Right forelimb (tissue), 1 donor: ENCODE data around the gene MAGI2.
"Not testable (repeated sequence)": the region's sequence is repeated elsewhere in the genome, so short reads cannot be mapped to it uniquely, and the experiment has no call there.

Source experiments
- DNase-seq: peaks from one replicate; pipeline ENCODE4 v3.0.0-alpha.2; 2018

Gene MAGI2

DNA sequence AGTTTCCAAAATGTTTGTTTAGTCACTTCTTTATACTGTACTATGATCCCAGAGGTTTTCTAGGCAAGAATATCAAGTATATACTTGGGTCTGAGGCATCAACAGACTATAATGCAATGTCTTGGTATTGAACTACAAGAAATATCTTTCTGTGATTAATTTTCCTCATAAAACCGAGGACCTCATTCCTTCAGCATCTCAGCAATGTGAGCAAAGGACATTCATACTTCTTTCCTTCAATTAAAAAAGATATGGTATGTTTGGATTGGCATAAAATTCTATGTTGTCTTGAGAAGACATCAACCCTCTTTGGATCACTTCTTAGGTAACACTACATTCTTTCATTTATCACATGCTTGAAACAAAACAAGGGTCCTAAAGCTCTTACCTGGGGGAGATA is 1130.3 kb downstream of the MAGI2 start:
- DNase-seq = no peak

DNA sequence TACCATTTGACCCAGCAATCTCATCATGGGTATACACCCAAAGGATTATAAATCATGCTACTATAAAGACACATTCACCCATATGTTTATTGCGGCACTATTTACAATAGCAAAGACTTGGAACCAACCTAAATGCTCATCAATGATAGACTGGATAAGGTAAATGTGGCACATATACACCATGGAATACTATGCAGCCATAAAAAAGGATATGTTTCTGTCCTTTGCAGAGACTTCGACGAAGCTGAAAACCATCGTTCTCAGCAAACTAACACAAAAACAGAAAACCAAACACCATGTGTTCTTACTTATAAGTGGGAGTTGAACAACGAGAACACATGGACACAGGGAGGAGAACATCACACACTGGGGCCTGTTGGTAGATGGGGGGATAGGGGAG is 1131.2 kb downstream of the MAGI2 start:
- not testable (repeated sequence) for DNase-seq

DNA sequence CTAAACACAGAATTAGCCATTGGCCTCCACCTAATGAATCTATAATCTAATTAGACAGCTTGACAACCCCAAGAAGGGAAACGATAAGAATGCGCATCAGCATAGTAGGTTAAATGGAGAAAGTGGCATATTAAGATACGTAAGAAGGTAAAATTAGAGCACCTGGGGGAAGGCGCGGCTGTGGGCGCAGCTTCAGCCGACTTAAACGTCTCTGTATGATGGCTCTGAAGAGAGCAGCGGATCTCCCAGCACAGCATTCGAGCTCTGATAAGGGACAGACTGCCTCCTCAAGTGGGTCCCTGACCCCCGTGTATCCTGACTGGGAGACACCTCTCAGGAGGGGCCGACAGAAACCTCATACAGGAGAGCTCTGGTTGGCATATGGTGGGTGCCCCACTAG is 1136.1 kb downstream of the MAGI2 start:
- no peak for DNase-seq

DNA sequence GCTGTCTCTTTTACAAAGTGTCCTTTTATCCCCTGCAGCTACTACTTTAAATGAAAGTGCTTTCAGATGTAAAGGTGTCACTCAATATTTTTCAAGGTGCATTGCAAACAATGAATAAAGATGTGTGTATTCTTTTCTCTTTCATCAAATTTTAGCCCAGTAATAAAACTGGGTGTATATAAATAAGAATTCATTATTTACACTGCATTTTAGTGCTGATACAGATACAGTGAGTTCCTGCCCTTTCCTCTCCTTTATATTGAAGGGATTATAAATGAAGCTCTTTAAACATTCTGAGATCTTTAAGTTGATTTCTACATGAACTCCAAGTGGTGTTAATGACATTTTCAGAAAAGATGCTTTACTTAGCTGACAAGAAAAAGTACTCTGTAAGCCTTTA is 1137.4 kb downstream of the MAGI2 start:
- DNase-seq = no peak

DNA sequence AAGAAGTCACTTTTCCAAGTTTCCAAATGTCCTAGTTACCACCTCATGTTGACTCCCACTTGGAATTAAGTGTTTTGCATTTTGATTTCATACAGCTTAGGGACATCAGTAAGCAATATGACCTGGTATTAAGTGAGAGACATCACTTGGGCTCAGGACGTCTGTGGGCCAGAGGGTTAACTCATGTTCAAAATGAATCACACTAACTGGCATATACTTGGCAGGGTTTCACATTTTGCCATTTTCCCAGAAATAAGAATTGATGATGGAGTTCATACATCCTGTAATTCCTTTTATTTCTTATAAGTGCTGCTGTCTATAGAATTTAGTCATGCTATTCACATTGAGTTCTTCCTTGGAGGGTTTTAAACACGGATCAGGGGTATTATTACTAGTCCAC is 1138.3 kb downstream of the MAGI2 start:
- no peak for DNase-seq

DNA sequence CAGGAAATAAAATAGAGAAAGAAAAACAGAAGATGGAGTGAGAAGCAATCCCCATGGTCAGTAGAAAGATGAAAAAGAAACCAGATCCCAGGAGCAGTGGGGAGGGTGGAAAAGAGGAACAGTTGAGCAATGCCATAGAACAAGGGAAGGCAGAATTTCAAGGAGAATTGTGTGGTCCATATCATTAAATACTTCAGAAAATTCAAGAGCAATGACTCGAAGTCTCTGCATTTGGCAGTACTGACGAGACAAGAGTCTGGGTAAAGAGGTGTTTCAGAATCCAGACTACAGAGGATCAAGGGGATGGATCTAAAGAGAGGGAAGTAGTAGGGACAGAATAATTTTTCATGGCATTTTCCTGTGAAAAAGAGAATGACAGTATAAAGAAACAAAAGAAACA is 1142.3 kb downstream of the MAGI2 start:
- no peak for DNase-seq

DNA sequence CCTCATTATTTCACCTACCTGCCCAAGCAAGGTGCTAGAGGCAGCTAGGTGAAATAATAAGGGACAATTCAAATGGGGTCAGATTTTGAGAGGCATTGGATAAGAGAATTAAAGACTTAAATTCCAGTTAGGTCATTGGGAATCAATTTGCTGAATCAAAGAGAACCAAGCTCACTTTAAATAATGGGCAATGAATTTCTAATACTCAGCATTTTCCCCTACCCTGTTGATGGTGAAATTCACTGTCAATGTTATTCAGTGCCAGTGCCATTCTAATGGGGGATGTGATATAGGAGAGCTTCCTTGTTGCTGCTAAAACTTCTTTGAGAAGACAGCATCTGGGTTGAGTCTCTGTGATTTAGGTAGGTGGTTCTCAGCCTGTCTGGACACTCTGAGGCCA is 1145.6 kb downstream of the MAGI2 start:
- DNase-seq = no peak

DNA sequence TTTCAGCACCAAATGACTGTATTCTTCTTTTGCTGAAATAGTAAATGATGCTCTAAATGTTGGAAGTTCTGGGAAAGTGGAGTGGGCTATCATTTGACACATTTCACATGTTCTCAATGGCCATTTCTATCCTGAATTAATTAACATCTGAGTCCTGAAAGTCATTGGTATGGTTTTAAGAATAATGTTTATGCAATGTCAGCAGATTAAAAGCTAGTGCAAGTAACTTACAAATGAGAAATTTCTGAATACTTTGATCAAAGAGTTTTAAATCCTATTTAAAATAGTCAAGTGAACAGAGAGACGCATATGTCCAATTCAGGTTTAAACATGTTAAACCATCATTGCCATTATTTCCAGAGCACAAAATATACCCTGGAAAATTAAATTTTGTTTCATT is 1146.8 kb downstream of the MAGI2 start:
- no peak for DNase-seq

DNA sequence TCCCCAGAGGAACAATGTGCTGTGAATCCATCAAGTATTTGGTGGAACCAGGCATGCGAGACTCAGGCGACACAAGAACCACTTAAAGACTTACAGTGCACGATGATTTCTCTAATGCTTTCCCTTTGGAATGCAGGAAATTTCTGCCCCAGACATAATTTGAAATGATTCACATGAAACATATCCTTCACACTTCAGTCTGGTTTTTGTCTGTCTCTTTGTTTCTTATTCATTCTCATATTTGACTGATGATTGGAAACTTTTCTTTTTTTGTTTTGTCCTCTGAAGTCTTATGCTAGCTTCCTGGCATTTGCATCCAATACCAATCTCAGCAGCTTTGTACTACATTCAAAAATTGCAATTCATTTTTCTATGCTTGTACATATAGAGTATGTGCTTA is 1152.1 kb downstream of the MAGI2 start:
- no peak for DNase-seq

DNA sequence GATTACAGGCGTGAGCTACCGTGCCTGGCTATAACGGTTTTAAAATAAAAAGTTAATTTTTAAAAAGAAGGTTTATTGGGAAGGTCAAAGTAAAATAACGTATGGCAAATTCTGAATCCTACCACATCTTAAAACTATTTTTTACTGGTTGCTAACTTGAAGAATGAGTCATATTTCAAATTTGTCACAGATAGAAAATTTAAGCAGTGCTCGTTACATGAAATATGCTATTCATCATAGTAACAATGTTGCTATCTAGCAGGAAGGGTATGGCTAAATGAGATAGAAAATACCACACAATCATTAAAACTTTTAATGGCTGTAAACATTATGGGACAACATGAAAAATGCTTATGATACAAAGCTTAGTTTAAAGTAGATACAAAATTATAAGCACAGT is 1154.4 kb downstream of the MAGI2 start:
- DNase-seq = no peak

DNA sequence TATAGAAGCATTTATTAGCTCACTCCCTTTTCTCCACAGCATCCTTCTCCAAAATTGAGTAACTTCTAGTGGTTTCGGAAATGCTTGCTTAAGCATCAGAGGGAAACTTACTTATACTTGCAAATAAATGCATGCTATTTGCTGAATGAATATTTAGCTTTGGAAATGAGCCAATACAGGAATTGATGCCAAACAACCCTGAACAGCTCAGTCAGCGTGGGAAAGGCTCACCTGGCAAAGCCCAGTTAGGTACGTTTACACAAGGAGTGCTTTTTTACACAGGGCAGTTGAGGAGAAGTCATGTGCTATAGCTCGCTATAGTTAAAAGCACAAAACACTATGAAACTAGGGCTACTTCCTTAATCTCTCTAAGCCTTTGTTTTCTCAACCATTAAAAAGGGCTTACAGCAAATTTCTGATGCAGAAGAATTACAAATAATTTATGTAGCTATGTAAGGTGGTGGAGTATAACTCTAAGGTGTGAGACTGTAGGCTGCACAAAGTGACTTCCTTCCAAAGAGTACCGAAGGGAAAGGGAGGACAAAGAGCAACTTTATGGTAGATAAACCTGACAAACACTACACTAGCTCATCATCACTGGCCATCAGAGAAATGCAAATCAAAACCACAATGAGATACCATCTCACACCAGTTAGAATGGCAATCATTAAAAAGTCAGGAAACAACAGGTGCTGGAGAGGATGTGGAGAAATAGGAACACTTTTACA is 1156.7 kb downstream of the MAGI2 start:
- no peak for DNase-seq

DNA sequence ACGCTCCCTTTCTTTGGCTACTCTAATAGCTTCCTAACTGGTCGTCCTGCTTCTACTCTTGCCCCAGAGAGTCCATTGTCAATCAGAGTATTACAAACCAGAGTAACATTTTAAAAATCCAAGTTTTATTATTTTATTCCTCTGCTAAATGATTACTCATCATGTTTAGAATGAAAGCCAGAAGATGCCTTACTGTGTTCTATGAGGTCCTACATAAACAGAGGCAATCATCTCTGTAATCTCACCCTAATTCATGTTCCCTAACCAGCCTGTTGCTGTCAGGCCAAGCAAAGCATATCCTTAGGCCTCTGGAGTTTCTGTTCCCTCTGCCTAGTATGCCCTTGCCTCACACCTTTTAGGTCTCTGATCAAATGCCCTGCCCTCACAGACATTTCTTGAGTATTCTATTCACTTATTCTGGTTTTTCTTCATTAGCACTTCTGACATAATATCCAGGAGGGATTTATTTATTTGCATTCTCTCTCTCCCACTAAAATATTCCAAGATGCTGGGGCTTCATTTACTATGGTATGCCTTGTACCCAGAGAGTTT is 1157.3 kb downstream of the MAGI2 start:
- no peak for DNase-seq

DNA sequence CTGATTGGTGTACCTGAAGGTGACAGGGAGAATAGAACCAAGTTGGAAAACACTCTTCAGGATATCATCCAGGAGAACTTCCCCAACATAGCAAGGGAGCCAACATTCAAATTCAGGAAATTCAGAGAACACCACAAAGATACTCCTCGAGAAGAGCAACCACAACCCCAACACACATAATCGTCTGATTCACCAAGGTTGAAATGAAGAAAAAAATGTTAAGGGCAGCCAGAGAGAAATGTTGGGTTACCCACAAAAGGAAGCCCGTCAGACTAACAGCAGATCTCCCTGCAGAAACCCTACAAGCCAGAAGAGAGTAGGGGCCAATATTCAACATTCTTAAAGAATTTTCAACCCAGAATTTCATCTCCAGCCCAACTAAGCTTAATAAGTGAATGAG is 1164.0 kb downstream of the MAGI2 start:
- DNase-seq = not testable (repeated sequence)

DNA sequence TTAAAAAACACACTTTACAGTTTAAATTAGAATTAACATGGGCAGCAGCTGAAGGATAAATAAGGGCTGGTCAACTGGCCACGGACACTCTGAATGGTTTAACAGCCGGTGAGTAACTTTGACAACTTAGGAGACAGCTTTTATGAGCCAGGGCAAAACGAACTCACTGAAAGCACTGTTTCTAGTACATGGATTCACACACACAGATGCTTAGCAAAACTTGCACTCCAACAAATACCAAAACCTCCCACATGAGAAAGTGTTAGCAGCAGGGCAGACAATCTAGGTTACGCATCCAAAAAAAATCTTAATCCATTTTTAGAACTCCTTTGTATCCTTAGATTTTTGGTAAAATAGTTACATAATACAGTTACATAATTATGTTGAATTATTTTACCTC is 1168.5 kb downstream of the MAGI2 start:
- no peak for DNase-seq

DNA sequence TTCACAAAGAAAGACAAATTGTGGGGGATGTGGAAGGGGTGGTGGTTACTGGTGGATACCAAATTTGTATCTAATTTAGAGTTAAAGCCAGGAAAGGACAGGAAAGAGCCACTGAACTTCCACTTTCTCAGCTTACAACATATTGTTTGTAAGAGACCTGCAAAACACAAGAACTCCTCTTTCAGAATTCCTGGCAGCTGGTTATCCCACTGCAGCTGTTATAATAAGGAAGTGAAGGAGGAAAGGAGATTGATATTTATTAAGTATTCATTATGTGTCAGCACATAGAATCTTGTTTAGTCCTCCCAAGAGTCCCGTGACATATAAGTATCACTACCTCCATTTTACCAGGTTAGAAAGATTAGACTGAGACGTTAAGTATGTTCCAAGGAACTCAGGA is 1173.2 kb downstream of the MAGI2 start:
- no peak for DNase-seq

DNA sequence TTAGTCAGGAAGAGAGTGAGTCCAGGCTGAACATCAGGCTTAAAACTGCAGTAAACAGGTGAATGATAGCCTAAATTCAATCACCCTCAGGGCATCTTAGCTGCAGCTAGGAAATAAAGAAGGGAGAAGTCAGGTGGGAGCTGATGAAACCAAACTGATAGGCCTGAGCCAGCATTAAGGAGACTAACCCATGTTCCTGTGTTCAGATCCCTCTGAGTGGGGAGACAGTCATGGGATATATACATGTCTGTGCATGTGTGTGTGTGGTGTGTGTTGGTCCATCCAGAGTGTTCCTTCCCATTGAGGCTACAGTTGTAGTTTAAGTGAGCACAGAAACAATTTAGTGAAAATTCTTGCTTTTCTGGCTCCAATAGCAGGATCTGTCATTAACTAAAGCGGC is 1174.0 kb downstream of the MAGI2 start:
- no peak for DNase-seq

DNA sequence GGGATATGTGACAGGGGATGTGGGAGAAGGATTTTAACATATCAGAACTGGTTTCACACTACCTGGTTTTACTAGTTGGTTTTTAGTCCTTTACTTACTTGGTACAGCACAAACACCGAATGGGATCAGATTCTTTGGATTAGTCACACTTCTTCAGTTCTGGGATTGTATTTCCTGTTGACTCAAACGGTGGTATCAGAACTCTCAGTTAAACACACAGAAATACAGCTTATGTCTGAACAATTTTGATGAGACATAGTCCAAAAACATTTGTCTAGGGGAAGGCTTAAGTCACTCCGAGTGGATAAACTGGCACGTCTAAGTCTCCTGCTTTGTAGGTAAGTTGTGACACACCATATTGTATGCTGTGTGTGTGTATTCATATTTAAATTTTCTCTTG is 1174.4 kb downstream of the MAGI2 start:
- DNase-seq = no peak

DNA sequence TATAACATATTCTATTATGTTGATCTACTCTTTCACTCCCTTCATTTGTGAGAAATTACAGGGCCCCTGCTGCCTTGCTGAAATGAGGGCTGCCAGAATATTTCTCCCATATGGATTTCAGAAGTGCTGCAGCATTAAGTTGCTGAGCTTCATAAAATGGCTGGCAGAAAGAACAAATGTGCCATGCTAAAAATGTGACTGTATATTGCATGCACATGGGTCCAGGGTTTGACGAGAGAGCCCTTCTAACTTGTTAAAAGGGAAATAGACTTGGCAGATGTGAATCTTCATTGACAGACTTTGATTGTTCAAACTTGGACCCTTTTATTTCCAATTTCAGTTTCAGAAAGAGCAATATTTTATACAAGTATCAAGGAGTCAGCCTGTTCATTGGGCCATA is 1186.3 kb downstream of the MAGI2 start:
- DNase-seq = no peak

DNA sequence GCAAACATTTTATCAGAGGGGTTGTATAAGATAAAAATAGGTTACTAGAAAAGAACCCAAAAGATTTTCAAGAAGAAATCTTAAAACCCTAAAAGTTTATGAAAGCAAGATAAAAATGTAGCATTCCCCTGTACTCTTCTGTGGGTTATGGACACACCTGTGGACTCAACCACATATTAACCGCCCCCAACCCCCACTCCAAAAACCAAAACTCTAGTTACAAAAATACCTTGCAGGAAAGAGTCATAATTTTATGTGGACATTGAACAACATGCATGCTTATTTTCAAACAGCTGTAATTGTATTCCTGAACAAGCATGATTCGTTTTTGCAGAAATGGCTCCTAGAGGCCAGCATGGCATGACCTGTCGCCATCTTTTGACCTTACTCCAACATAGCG is 1188.0 kb downstream of the MAGI2 start:
- no peak for DNase-seq

DNA sequence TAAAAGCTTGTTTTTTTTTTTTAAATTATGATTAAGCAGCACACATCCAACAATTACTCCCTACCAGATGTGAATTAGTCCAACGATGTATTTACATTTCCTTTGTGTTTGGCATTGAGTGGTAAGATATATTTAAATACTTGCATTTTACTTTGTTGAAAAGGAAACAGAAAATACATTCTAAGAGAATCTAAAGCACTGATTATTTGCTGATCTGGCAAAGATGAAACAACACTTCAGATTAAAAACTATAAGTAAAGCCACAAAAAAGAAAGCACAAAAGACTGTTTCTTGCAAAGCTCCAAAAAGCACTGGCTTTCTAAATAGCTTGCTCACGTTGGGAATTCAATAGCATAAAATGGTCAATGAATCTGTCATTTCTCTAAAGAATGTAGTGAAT is 1188.4 kb downstream of the MAGI2 start:
- DNase-seq = no peak

DNA sequence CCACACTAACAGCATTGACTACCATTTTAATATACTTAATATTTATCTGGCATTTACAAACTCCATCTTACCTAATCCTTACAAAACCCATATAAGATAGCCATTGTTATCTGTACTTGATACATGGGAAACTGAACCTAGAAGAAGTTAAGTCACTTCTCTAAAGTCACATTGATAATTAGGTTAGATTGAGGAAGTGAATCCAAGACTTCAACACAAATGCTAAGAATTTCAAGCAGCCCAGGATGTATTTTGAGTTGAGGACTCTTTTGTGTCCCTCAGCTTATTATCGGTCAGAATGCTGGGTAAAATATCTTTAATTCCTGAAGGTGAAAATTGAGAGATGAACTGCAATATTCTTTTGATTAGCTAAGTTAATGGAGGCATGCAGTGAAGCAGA is 1189.4 kb downstream of the MAGI2 start:
- DNase-seq = no peak

DNA sequence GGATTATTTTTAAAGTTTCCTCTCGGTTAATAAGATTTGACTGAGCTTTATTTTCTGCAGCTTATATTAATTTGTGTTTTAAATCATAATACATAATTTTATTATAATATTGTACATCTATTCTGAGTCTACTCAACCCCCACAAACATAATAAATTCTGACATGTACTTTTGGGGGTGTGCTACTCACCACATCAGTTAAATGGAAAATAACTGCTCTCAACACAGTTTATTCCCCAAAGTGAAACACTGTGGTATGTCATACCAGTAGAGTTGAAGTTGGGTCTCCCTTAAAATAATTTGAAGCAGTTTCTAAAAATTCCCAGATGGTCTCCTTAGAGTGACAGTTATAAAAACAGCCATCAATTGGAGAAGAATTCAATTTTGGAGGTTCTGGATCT is 1191.7 kb downstream of the MAGI2 start:
- DNase-seq = no peak

DNA sequence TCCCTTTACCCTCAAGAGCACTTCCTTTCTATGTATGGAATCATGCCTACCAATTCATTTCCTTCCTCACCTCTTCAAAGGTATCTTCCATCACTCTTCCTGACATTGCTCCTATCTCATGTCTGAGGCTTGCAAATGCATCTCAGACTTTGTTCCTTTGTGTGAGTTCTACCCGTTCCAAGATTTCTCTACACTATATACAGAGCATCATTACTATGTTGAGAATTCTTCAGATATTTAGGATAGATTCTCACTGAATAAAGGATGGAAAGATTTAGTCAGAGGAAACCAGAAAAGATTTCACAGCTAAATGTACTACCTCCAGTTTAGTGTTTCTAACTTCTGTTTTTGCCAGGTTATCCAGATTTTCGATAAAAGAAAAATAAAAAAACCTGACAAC is 1192.2 kb downstream of the MAGI2 start:
- no peak for DNase-seq

DNA sequence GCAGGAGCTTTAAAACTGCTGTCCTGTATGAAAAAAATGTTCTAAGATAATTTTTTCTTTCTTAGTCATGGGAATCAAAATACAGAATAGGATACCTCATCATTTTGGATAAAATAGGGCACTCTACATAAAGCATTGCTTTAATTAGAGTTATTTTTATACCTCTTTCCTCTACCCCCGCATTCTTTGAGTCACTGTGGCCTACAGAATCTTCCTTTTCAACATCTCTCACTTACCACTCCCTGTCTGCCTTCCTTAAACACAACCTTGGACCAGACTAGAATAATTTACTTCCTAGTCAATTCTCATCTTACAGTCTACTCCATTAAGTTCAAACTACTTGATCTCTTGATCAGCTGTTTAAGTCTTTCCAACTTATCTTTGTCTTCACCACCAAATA is 1192.6 kb downstream of the MAGI2 start:
- DNase-seq = no peak

DNA sequence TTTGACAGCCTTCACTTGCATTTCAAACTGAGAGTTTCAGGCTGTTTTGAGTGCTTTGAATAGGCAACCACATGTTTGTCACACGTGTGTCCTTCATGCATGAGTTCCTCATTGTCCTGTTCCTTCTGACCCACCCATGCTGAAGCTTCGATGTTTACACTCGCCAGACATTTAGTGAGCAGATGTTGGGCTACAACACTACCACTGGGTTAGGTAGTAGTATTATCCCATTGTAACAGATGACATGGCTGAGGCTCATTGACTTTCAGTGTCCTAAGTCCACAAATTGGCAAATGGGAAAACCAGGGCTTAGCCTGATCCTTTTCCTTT is 1198.8 kb downstream of the MAGI2 start:
- DNase-seq = no peak
